ENCODE measurements around the gene TYW1. TPM values are rescaled to one million over a fixed set of nuclear protein-coding genes. Genes with fewer than 3 reads are reported as not detected.
"Not testable (repeated sequence)": the region's sequence is repeated elsewhere in the genome, so short reads cannot be mapped to it uniquely, and the experiment has no call there.

The TYW1 gene
- total RNA-seq, 1 donor from 2014 or later: 26.1 TPM

GRCh38 chr7:66994051-66994450, 2.6 kb upstream of the TYW1 start:
- H3K4me3 Mint-ChIP-seq: peak overlapping the region; percentile 100
- peaks cover 57% of the 10 kb centered on the region for H3K36me3 Mint-ChIP-seq (ENCODE audit: low read depth)
- H3K27me3 Mint-ChIP-seq; DNase-seq; CTCF ChIA-PET; H3K9me3 Mint-ChIP-seq; ATAC-seq (ENCODE audit: low read depth): not testable (repeated sequence)
- peak overlapping the region; percentile 100 for H3K27ac Mint-ChIP-seq
- POLR2A ChIA-PET: interaction anchor here (1.9 to 3.0 kb wide), 2 partner anchors 73 to 366 kb away, joined by 7 to 26 read pairs; partner anchors contain the start of genes KCTD7 and TMEM248
- H3K4me1 Mint-ChIP-seq: peaks cover 26% of the 10 kb centered on the region
- intact Hi-C loops (cut with micrococcal nuclease): loop anchor here (10.0 kb wide), 2 partner anchors 399 to 1239 kb away; no protein-coding TSS in a partner anchor

DNA sequence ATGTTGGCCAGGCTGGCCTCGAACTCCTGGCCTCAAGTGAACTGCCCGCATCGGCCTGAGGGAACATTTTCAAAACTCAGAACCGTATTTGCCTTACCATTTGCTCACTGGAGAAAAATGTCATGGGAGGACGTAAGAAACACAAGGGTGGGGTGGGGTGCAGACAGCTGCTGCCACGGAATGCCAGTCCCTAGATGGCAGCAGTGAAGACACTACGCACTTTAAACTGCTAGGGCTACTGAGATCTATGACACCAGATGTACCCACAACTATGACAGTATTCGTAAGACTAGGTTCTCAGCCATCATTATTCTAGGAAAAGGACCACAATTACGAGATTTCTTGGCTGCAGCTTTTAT, 2.0 kb upstream of the TYW1 start:
- H3K27ac Mint-ChIP-seq: peak overlapping the region; percentile 100
- CTCF ChIA-PET: interaction anchor here (1.3 kb wide), 1 partner anchor 150 kb away, joined by 5 read pairs; no protein-coding TSS in a partner anchor

GRCh38 chr7:66995050-66995776, 1.4 kb upstream of the TYW1 start, which contains the start of gene SBDS:
Gene SBDS, minus strand, starts transcription at chr7:66995586. Its CDS starts 169 bp downstream, at chr7:66995417.
- H3K4me3 Mint-ChIP-seq: peak within 1 kb of the TSS; percentile 100
- ChIA-PET POLR2A (interaction anchor here (0.6 to 3.0 kb wide), 11 partner anchors 11 to 790 kb away, joined by 3 to 26 read pairs (median 6); partner anchors contain the start of genes KCTD7, RABGEF1 and TMEM248), CTCF (interaction anchor here (1.3 kb wide), 1 partner anchor 151 kb away, joined by 5 read pairs; no protein-coding TSS in a partner anchor)
- peaks cover 56% of the 10 kb centered on the region for H3K36me3 Mint-ChIP-seq (ENCODE audit: low read depth)
- H3K4me1 Mint-ChIP-seq: peaks cover 26% of the 10 kb centered on the region
- H3K27me3 Mint-ChIP-seq, H3K9me3 Mint-ChIP-seq: not testable (repeated sequence)
- intact Hi-C loops (cut with micrococcal nuclease): loop anchor here (1.0 to 10.0 kb wide), 7 partner anchors 307 to 1273 kb away; partner anchors contain the start of gene KCTD7
- peak within 1 kb of the TSS; percentile 100 for H3K27ac Mint-ChIP-seq
- ATAC-seq (ENCODE audit: low read depth): peak; percentile 59
- peak; percentile 79 for DNase-seq

More for the DNA sequence above, 2.0 kb upstream of the TYW1 start:
- Mint-ChIP-seq H3K4me1 (peaks cover 26% of the 10 kb centered on the region), H3K36me3 (ENCODE audit: low read depth) (peaks cover 59% of the 10 kb centered on the region), H3K4me3 (peak overlapping the region; percentile 100)
- H3K9me3 Mint-ChIP-seq, H3K27me3 Mint-ChIP-seq: not testable (repeated sequence)
- DNase-seq (peak; percentile 18), ATAC-seq (ENCODE audit: low read depth) (peak; percentile 38)
- intact Hi-C loops (cut with micrococcal nuclease): loop anchor here (1.0 to 10.0 kb wide), 7 partner anchors 308 to 1272 kb away; partner anchors contain the start of gene KCTD7
- POLR2A ChIA-PET: interaction anchor here (0.6 to 3.0 kb wide), 8 partner anchors 73 to 789 kb away, joined by 3 to 26 read pairs (median 8); partner anchors contain the start of genes KCTD7, RABGEF1 and TMEM248

DNA sequence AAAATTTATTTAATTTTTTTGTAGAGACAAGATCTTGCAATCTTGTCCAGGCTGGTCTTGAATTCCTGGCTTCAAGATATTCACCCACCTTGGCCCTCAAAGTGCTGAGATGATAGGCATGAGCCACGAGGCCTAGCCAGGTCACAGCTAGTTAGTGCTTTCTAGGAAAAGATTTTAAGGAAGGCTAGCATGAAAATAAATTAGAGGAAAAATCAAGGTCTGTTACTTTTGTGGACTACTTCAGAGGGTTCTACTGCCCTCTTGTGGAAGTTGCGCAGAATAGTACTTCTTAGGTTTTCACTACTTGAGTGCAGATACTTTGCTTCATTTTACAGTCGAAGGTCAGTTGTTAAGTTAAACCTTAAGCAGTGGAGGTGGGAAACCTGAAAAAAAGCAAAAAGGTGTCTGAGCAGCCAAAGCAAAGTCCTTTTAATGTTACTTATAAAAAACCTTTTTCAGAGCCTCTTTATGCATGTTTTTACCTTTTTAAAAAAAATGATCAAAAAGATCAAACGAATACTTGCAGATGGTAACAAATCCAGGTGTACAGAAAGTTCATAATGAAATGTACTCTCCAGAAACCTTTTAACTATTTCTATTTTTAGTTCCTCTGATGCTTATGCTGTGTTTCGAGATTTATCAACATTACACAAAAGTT, 4.1 kb downstream of the TYW1 start:
- H3K9me3 Mint-ChIP-seq; H3K27me3 Mint-ChIP-seq; CTCF ChIA-PET; POLR2A ChIA-PET; DNase-seq; ATAC-seq (ENCODE audit: low read depth): not testable (repeated sequence)
- intact Hi-C loops (cut with micrococcal nuclease): loop anchor here (1.0 kb wide), 1 partner anchor 443 kb away; no protein-coding TSS in a partner anchor
- Mint-ChIP-seq H3K4me3 (peak overlapping the region; percentile 59), H3K4me1 (peaks cover 11% of the 10 kb centered on the region), H3K36me3 (ENCODE audit: low read depth) (peaks cover 47% of the 10 kb centered on the region), H3K27ac (peak overlapping the region; percentile 53)

DNA sequence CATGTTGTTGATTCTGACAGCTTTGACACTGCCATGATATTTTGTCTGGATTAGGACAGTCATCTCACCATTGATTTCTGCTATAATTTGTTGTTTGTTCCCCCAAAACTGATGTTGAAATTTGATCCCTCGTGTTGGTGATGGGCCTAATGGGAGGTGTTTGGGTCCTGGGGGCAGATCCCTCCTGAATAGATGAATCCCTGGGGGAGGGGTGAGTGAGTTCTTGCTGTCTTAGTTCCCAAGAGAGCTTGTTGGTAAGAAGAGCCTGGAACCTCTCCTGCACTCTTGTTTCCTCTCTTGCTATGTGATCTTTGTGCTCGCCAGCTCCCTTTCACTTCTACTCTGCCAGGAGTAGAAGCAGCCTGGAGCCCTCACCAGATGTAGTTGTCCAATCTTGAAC, 7.5 kb downstream of the TYW1 start:
- H3K27ac Mint-ChIP-seq; POLR2A ChIA-PET; H3K4me1 Mint-ChIP-seq; H3K27me3 Mint-ChIP-seq; CTCF ChIA-PET; ATAC-seq (ENCODE audit: low read depth); H3K4me3 Mint-ChIP-seq; DNase-seq; H3K9me3 Mint-ChIP-seq; intact Hi-C loops (cut with micrococcal nuclease): not testable (repeated sequence)
- peaks cover 68% of the 10 kb centered on the region for H3K36me3 Mint-ChIP-seq (ENCODE audit: low read depth)

DNA sequence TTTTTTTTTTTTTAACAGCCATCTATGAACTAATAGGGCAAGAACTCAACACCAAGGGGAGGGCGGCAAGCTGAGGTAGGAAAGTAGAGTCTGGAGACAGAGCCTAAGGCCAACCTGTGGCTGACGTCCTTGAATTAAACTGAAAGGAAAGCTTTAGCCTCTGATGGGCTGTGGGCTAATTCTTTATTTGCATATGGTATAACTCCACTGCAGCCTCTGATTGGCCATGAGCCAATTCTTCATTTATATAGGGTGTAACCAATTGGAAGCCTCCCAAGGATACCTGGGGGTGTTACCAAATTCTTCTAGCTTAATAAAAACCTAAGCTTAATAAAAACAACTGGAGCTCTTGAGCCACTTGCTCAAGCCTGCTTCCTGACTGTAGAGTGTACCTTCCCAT, 10.3 kb downstream of the TYW1 start:
- ChIA-PET CTCF (no interaction called here), POLR2A (interaction anchor here (1.1 kb wide), 1 partner anchor 11 kb away, joined by 4 read pairs; no protein-coding TSS in a partner anchor)
- no peaks in the 10 kb centered on the region for H3K27me3 Mint-ChIP-seq
- no peak overlapping the region for H3K4me3 Mint-ChIP-seq
- no peak for ATAC-seq (ENCODE audit: low read depth)
- intact Hi-C loops (cut with micrococcal nuclease): no loop called here
- H3K36me3 Mint-ChIP-seq (ENCODE audit: low read depth): peaks cover 79% of the 10 kb centered on the region
- no peak for DNase-seq
- TF ChIP-seq, protein P1, sequence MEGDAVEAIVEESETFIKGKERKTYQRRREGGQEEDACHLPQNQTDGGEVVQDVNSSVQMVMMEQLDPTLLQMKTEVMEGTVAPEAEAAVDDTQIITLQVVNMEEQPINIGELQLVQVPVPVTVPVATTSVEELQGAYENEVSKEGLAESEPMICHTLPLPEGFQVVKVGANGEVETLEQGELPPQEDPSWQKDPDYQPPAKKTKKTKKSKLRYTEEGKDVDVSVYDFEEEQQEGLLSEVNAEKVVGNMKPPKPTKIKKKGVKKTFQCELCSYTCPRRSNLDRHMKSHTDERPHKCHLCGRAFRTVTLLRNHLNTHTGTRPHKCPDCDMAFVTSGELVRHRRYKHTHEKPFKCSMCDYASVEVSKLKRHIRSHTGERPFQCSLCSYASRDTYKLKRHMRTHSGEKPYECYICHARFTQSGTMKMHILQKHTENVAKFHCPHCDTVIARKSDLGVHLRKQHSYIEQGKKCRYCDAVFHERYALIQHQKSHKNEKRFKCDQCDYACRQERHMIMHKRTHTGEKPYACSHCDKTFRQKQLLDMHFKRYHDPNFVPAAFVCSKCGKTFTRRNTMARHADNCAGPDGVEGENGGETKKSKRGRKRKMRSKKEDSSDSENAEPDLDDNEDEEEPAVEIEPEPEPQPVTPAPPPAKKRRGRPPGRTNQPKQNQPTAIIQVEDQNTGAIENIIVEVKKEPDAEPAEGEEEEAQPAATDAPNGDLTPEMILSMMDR (IDR thresholded peaks at IDR 0.05): no peak
- no peak overlapping the region for H3K27ac Mint-ChIP-seq
- H3K9me3 Mint-ChIP-seq: no peaks in the 10 kb centered on the region
- H3K4me1 Mint-ChIP-seq: peaks cover 1% of the 10 kb centered on the region

GRCh38 chr7:67008260-67008659, 11.6 kb downstream of the TYW1 start:
- H3K4me1 Mint-ChIP-seq: peaks cover 1% of the 10 kb centered on the region
- H3K36me3 Mint-ChIP-seq (ENCODE audit: low read depth): peaks cover 84% of the 10 kb centered on the region
- no peaks in the 10 kb centered on the region for H3K9me3 Mint-ChIP-seq
- DNase-seq: no peak
- H3K27ac Mint-ChIP-seq: no peak overlapping the region
- no peak overlapping the region for H3K4me3 Mint-ChIP-seq
- ATAC-seq (ENCODE audit: low read depth): no peak
- CTCF ChIA-PET: no interaction called here
- TF ChIP-seq, protein P1 (IDR thresholded peaks at IDR 0.05): no peak
- POLR2A ChIA-PET: no interaction called here
- H3K27me3 Mint-ChIP-seq: no peaks in the 10 kb centered on the region
- intact Hi-C loops (cut with micrococcal nuclease): no loop called here

- DNase-seq; ATAC-seq (ENCODE audit: low read depth); intact Hi-C loops (cut with micrococcal nuclease); H3K4me1 Mint-ChIP-seq; CTCF ChIA-PET; H3K9me3 Mint-ChIP-seq; H3K4me3 Mint-ChIP-seq; H3K27me3 Mint-ChIP-seq; H3K27ac Mint-ChIP-seq: not testable (repeated sequence)
- POLR2A ChIA-PET: interaction anchor here (0.7 kb wide), 1 partner anchor 451 kb away, joined by 3 read pairs; no protein-coding TSS in a partner anchor
- peaks cover 86% of the 10 kb centered on the region for H3K36me3 Mint-ChIP-seq (ENCODE audit: low read depth)
These were observed 13.0 kb downstream of the TYW1 start for GRCh38 chr7:67009677-67010076.

DNA sequence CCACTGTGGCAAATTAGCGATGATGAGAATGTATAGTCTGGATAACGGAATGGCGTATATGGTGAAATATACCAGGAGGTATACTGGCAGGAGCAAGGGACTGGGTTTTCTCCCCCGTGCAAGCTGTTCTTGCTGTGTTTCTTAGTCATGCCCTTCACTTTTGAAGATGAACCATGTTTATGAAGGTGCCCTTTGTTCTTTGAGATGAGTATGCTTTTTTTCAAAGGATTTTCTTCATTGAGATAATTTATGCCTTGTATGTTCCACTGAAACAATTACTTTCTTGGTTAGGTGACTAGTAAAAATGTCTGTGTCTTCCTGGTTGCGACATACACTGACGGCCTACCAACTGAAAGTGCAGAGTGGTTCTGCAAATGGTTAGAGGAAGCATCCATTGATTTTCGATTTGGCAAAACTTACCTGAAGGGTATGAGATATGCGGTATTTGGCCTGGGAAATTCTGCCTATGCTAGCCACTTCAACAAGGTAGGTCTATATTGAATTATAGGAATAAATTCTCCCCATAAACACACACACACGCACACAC, 17.5 kb downstream of the TYW1 start:
- H3K9me3 Mint-ChIP-seq; POLR2A ChIA-PET; CTCF ChIA-PET; H3K27ac Mint-ChIP-seq; H3K27me3 Mint-ChIP-seq; ATAC-seq (ENCODE audit: low read depth); DNase-seq; H3K4me1 Mint-ChIP-seq; H3K4me3 Mint-ChIP-seq; intact Hi-C loops (cut with micrococcal nuclease): not testable (repeated sequence)
- H3K36me3 Mint-ChIP-seq (ENCODE audit: low read depth): peaks cover 78% of the 10 kb centered on the region
